C4-2B (cell line): ENCODE measurements around the gene C4orf50.
A peak's percentile ranks its signal among the peaks of the same experiment; 100 is the strongest.

ENCODE experiments used
- CTCF ChIP-seq: fragments of 450-650 bp; conservative IDR thresholded peaks from 2 replicates; pipeline ENCODE4 v1.5.1; 2017; ENCODE audit warnings: mild to moderate bottlenecking
- ZFX ChIP-seq: fragments of 450-650 bp; IDR thresholded peaks from 2 replicates; pipeline ENCODE4 v1.6.1; 2017

GRCh38 chr4:5979981-5980380, 38.2 kb downstream of the C4orf50 start:
- TF ChIP-seq CTCF, result peak; percentile 33
- no peak for TF ChIP-seq ZFX
